GM19351 (cell line): ENCODE results near the gene LYPD6B.

ENCODE experiments used
- ATAC-seq: cut with Tn5 transposase; IDR thresholded peaks from one replicate; pipeline ENCODE4 v1.9.1; 2021; ENCODE audit warnings: mild to moderate bottlenecking, moderate library complexity; ENCODE audit not compliant: unreplicated experiment

LYPD6B gene

DNA sequence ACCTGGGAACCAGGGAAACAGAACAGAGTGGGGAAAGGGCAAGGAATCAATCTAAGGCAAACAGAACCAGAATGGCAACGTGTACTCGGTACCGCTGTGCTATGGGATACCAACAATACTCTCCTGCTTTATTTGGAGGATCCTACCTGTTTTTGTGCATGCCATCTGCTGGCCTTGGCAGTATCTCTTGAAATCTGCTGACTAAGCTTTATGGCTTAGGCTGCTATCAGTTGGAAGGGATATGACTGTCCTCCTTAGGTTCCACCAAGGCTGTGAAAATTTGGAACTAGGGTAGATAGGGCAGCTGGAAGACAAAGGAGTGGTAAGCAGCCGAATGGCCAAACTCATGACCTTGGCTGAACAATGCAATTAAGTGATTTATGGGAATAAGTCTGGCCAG, 220.6 kb downstream of the LYPD6B start:
- ATAC-seq: no peak

DNA sequence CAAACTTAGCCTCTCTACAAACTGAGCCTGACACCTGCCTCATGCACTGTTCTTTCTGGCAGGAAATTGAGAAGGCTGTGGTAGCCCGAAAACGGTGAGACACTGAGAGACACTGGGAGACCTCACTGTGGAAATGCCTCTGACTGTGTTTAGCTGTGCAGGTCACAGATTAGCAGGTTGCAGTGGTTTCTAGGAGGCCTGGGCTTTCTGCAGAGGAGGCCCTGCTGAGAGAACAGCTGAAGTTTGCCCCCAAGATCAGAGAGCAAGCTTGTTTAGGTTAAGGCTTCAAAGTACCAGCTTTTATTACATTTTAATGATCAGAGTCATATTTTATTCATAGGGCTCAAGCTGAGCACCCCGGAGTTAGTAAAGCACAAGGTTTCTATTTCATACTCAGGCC, 223.2 kb downstream of the LYPD6B start:
- peak; percentile 85 for ATAC-seq
